Breast epithelium (tissue), 4 donors: ENCODE data around the gene ATP6V0E2. TPM values are rescaled to one million over a fixed set of nuclear protein-coding genes. Genes with fewer than 3 reads are reported as not detected.

Source experiments
- DNase-seq, 2 donors: peaks; one replicate each; pipeline ENCODE4 v3.0.0-alpha.2; 2019; ENCODE audit warnings: low spot score in 2 of 2
- H3K27ac ChIP-seq, 2 donors: fragments of 200-600 bp; sonication (generic) in 1 of 2; one replicate each; pipeline ENCODE4 v1.5.1; 2016 to 2019; ENCODE audit warnings: mild to moderate bottlenecking in 1 of 2
- H3K27me3 ChIP-seq, 2 donors: fragments of 200-600 bp; sonication (generic) in 1 of 2; one replicate each; pipeline versions ENCODE4 v1.5.1 to v1.6.0; 2017 to 2019; ENCODE audit warnings: control low read depth in 1 of 2, mild to moderate bottlenecking in 1 of 2
- H3K36me3 ChIP-seq: fragments of 200-600 bp; one replicate; pipeline ENCODE4 v1.5.1; 2019
- H3K4me1 ChIP-seq, 2 donors: fragments of 200-600 bp; sonication (generic); one replicate each; pipeline ENCODE4 v1.5.1; 2016 to 2019; ENCODE audit warnings: control low read depth in 1 of 2
- H3K4me3 ChIP-seq, 3 donors: fragments of 200-600 bp; sonication (generic); 1 replicate in 2 of 3; 2 replicates in 1 of 3; pipeline ENCODE4 v1.5.1; 2016 to 2019; ENCODE audit warnings: mild to moderate bottlenecking in 3 of 3, moderate library complexity in 2 of 3
- H3K9me3 ChIP-seq, 2 donors: fragments of 200-600 bp; sonication (generic) in 1 of 2; one replicate each; pipeline ENCODE4 v1.5.1; 2016 to 2019; ENCODE audit warnings: control low read depth in 1 of 2
- POLR2A ChIP-seq: fragments of 450-650 bp; IDR thresholded peaks from one replicate; pipeline ENCODE4 v1.6.1; 2016; ENCODE audit warnings: antibody characterized with exemption, mild to moderate bottlenecking, moderate library complexity
- POLR2AphosphoS5 ChIP-seq, 3 donors: sonication (generic); formaldehyde crosslinking; IDR thresholded peaks; one replicate each; pipeline ENCODE4 v1.6.1; 2017; ENCODE audit warnings: antibody characterized with exemption in 3 of 3
- intact Hi-C: fragments of 100-400 bp; cut with DNase I; formaldehyde crosslinking; loops from one replicate; pipeline ENCODE4 v1.15.1; 2023; ENCODE audit warnings: low total_unique reads
- total RNA-seq, 3 donors: library from RNA; depleted of rRNA; stranded (reverse); fragments of >200 nt; gene quantifications; one replicate each; pipeline ENCODE4 v1.1.0, GENCODE V29; 2016
- TF ChIP-seq, protein P1 (sequence below), 3 donors: fragments of 450-650 bp; IDR thresholded peaks; one replicate each; pipeline ENCODE4 v1.5.1; 2016 to 2017; ENCODE audit warnings: antibody characterized with exemption in 3 of 3, mild to moderate bottlenecking in 3 of 3, moderate library complexity in 3 of 3

ATP6V0E2 gene
- total RNA-seq, 3 donors from 2014 or later = 18.4 to 29.2 (median 23.1) TPM

DNA sequence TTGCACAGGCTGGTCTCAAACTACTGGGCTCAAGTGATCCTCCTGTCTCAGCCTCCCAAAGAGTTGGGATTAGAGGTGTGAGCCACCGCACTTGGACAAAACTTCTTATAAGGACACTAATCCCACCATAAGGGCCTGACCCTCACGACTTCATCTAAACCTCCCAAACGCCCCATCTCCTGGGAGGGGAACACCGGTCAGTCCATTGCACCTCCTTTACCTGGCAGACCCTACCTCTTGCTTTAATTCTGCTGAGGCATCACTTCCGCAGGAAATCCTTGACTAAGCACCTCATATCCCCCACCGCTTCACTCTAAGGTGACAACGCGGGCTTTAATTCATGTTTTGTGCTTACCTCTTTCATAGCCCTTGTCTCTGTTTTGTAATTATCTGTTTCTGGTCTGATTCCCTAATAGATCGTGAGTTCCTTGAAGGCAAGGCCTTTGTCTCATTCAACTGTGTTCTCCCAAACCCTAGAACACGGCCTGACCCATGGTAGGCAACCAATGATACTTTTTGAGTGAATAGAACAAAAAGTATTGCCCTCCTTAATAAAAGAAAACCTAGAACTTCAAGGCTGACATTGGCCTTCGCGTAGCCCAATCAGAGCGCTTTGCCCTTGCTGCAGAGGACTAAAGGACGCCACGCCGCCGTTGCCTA, 36.1 kb upstream of the ATP6V0E2 start:
- TF ChIP-seq, protein P1, sequence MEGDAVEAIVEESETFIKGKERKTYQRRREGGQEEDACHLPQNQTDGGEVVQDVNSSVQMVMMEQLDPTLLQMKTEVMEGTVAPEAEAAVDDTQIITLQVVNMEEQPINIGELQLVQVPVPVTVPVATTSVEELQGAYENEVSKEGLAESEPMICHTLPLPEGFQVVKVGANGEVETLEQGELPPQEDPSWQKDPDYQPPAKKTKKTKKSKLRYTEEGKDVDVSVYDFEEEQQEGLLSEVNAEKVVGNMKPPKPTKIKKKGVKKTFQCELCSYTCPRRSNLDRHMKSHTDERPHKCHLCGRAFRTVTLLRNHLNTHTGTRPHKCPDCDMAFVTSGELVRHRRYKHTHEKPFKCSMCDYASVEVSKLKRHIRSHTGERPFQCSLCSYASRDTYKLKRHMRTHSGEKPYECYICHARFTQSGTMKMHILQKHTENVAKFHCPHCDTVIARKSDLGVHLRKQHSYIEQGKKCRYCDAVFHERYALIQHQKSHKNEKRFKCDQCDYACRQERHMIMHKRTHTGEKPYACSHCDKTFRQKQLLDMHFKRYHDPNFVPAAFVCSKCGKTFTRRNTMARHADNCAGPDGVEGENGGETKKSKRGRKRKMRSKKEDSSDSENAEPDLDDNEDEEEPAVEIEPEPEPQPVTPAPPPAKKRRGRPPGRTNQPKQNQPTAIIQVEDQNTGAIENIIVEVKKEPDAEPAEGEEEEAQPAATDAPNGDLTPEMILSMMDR (IDR thresholded peaks at IDR 0.05) = no peak
- TF ChIP-seq POLR2A = no peak
- no peak for TF ChIP-seq POLR2AphosphoS5 (IDR thresholded peaks at IDR 0.05)
- H3K36me3 ChIP-seq = no peaks in the 10 kb centered on the region
- H3K4me3 ChIP-seq = peak overlapping the region; percentile 90 to 98 (median 95)
- intact Hi-C loops = loop anchor here (10.0 kb wide), 1 partner anchor 363 kb away; no protein-coding TSS in a partner anchor
- no peaks in the 10 kb centered on the region for H3K9me3 ChIP-seq
- DNase-seq = no peak
- peak overlapping the region; percentile 93 to 97 for H3K27ac ChIP-seq
- H3K4me1 ChIP-seq = peaks cover 0 to 7% of the 10 kb centered on the region in 2 donors
- H3K27me3 ChIP-seq = no peaks in the 10 kb centered on the region

DNA sequence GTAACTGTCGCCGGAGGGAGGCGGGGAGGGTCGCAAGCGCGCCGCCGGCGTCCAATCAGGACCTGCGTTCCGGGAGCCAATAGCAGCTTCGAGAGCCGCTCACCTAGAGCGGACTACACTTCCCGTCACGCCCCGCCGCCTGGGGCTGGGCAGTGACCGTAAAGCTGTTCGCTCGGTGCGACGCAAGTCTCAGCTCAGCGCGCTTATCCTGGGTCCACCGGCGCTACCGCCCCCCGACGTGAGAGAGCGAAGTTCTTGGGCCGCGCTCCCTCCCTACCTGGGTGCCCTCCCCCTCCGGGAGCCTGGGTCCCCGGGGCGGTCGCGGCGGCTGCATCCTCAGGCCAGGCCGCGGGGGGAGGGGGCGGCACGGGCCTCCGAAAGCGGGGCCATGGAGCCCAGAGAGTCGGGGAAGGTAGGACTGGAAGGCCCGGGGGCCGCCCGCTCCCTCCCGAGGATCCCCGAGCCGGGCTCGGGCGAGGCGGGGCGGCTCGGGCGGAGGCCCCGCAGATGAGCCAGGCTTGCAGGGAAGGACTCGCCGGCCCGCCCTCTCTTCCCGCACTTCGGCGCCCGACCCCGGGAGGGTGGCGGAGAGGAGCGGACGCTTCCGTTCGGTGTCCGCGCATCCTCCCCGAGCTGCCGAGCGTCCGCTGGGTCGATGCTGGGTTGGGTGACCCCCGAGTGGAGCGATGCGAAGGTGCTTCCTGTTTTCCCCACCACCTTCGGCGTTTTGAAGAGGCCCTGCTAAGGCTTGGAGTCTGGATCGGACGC, 35.4 kb upstream of the ATP6V0E2 start, which contains the start of gene ZNF862:
Gene ZNF862, plus strand, starts transcription at position 152 of the 768 bp plus-strand sequence. Its CDS starts 237 bp downstream, at position 389.
- peak; percentile 93 to 94 for DNase-seq
- Histone ChIP-seq H3K36me3 (no peaks in the 10 kb centered on the region), H3K4me3 (peak within 1 kb of the TSS; percentile 90 to 98 (median 95)), H3K27ac (peak within 1 kb of the TSS; percentile 93 to 97), H3K4me1 (peaks cover 0 to 7% of the 10 kb centered on the region in 2 donors), H3K27me3 (no peaks in the 10 kb centered on the region), H3K9me3 (no peaks in the 10 kb centered on the region)
- intact Hi-C loops = loop anchor here (10.0 kb wide), 1 partner anchor 364 kb away; no protein-coding TSS in a partner anchor
- TF ChIP-seq POLR2A (peak; percentile 36), POLR2AphosphoS5 (IDR thresholded peaks at IDR 0.05) (peak; percentile 76 to 88 (median 80))
- TF ChIP-seq, protein P1 (IDR thresholded peaks at IDR 0.05) = no peak

DNA sequence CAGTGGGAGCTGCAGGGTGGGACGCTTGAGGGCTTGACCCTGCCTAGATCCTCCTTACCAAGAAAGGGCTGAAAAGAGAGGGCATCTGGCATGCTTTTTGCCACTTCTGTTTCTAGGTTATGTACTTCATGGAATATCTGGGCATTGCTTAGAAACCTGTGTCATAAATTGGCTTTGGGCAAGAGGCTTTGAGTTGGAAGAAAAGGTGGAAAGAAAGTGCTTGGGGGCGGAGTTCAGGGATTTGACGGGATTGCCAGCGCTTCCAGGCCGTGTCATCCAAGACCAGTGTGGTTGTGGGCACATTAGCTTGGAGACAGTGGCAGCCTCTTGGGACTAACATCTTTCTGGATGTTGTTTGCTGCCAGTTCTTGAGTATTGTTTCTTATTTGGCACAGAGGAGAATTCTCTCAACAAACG, 34.8 kb upstream of the ATP6V0E2 start:
- intact Hi-C loops = loop anchor here (10.0 kb wide), 1 partner anchor 364 kb away; no protein-coding TSS in a partner anchor
- Histone ChIP-seq H3K36me3 (no peaks in the 10 kb centered on the region), H3K4me3 (peak overlapping the region; percentile 90 to 98 (median 95)), H3K9me3 (no peaks in the 10 kb centered on the region), H3K4me1 (peaks cover 0 to 7% of the 10 kb centered on the region in 2 donors), H3K27ac (peak overlapping the region; percentile 93 to 97), H3K27me3 (no peaks in the 10 kb centered on the region)
- no peak for DNase-seq
- no peak for TF ChIP-seq POLR2A
- TF ChIP-seq POLR2AphosphoS5 (IDR thresholded peaks at IDR 0.05) = no peak
- TF ChIP-seq, protein P1 (IDR thresholded peaks at IDR 0.05) = no peak

DNA sequence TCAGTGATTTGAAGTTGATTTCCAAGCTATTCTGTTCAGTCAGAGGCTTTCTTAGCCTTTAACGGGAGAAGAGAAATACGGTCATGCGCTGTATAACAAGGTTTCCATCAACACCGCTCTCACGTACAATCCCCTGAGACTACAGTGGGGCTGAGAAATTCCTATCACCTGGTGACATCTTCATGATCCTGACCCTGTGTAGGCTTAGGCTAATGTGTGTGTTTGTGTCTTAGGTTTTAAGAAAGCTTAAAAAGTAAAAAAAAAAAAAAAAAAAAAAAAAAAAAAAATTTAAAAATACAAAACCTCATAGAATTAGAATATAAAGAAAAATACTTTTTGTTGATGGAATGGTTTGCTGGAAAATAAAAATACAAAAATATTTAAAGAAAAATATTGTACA, 33.8 kb upstream of the ATP6V0E2 start:
- Histone ChIP-seq H3K27ac (no peak overlapping the region), H3K4me3 (no peak overlapping the region), H3K36me3 (no peaks in the 10 kb centered on the region), H3K4me1 (peaks cover 0 to 7% of the 10 kb centered on the region in 2 donors), H3K9me3 (no peaks in the 10 kb centered on the region), H3K27me3 (no peaks in the 10 kb centered on the region)
- no peak for DNase-seq
- TF ChIP-seq, protein P1 (IDR thresholded peaks at IDR 0.05) = no peak
- no peak for TF ChIP-seq POLR2A
- intact Hi-C loops = loop anchor here (10.0 kb wide), 1 partner anchor 365 kb away; no protein-coding TSS in a partner anchor
